WERI-Rb-1 (cell line): ENCODE results near the gene TBCD.

Experiments used
- DNase-seq: peaks from one replicate; pipeline ENCODE4 v3.0.0-alpha.2; 2020
- H3K27ac ChIP-seq: fragments of 250-450 bp; sonication (Bioruptor Pico); 2 replicates; pipeline ENCODE4 v1.5.1; 2020; ENCODE audit warnings: mild to moderate bottlenecking, moderate library complexity
- H3K27me3 ChIP-seq: fragments of 250-450 bp; sonication (Bioruptor Pico); 2 replicates; pipeline ENCODE4 v1.5.1; 2021; ENCODE audit warnings: mild to moderate bottlenecking, low read depth, moderate library complexity; ENCODE audit not compliant: insufficient read depth, severe bottlenecking
- H3K36me3 ChIP-seq: fragments of 250-450 bp; sonication (Bioruptor Pico); 2 replicates; pipeline ENCODE4 v1.5.1; 2020; ENCODE audit warnings: mild to moderate bottlenecking, moderate library complexity
- H3K4me3 ChIP-seq: 2 replicates; pipeline ENCODE4 v1.5.1; 2011; ENCODE audit warnings: low read depth, mild to moderate bottlenecking, control low read depth, low read length
- H3K9me3 ChIP-seq: fragments of 250-450 bp; sonication (Bioruptor Pico); 2 replicates; pipeline ENCODE4 v1.5.1; 2021; ENCODE audit warnings: mild to moderate bottlenecking, moderate library complexity; ENCODE audit not compliant: severe bottlenecking
- TF ChIP-seq, protein P1 (sequence below): IDR thresholded peaks from 2 replicates; pipeline ENCODE4 v1.5.1; 2011; ENCODE audit warnings: low read depth, mild to moderate bottlenecking, control low read depth, inconsistent platforms, low read length

TBCD gene

GRCh38 chr17:82805823-82806222, 54.0 kb downstream of the TBCD start:
- DNase-seq, result no peak
- H3K27me3 ChIP-seq, result no peaks in the 10 kb centered on the region
- peaks cover 79% of the 10 kb centered on the region for H3K36me3 ChIP-seq
- H3K27ac ChIP-seq, result no peak overlapping the region
- H3K9me3 ChIP-seq, result no peaks in the 10 kb centered on the region
- H3K4me3 ChIP-seq, result no peak overlapping the region
- TF ChIP-seq, protein P1, sequence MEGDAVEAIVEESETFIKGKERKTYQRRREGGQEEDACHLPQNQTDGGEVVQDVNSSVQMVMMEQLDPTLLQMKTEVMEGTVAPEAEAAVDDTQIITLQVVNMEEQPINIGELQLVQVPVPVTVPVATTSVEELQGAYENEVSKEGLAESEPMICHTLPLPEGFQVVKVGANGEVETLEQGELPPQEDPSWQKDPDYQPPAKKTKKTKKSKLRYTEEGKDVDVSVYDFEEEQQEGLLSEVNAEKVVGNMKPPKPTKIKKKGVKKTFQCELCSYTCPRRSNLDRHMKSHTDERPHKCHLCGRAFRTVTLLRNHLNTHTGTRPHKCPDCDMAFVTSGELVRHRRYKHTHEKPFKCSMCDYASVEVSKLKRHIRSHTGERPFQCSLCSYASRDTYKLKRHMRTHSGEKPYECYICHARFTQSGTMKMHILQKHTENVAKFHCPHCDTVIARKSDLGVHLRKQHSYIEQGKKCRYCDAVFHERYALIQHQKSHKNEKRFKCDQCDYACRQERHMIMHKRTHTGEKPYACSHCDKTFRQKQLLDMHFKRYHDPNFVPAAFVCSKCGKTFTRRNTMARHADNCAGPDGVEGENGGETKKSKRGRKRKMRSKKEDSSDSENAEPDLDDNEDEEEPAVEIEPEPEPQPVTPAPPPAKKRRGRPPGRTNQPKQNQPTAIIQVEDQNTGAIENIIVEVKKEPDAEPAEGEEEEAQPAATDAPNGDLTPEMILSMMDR, result no peak

GRCh38 chr17:82806645-82807044, 54.8 kb downstream of the TBCD start:
- no peak overlapping the region for H3K4me3 ChIP-seq
- no peak overlapping the region for H3K27ac ChIP-seq
- no peak for DNase-seq
- peaks cover 84% of the 10 kb centered on the region for H3K36me3 ChIP-seq
- no peaks in the 10 kb centered on the region for H3K27me3 ChIP-seq
- H3K9me3 ChIP-seq, result no peaks in the 10 kb centered on the region
- TF ChIP-seq, protein P1, result no peak

DNA sequence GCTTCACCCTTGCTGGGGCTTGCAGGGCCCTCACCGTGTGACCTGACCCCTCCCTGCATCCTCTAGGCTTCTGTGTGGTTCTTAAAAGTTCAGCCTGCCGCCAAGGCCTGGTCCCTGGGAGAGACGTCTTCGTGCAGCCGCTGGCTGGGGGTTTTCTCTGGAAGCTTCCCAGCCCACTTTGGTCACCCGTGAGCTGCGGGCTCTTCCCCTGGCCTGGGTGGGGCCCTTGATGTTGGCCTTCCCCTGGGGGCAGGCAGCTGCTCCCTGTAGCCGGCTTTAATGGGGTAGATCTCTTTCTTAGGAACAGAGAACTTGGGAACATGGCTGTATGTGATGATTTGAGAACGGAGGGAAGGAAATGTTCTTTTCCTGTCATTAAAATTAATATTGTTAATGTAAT, 55.2 kb downstream of the TBCD start:
- no peak overlapping the region for H3K27ac ChIP-seq
- H3K36me3 ChIP-seq, result peaks cover 89% of the 10 kb centered on the region
- no peaks in the 10 kb centered on the region for H3K27me3 ChIP-seq
- no peaks in the 10 kb centered on the region for H3K9me3 ChIP-seq
- TF ChIP-seq, protein P1, result no peak
- no peak for DNase-seq
- H3K4me3 ChIP-seq, result no peak overlapping the region

- Histone ChIP-seq H3K4me3 (no peak overlapping the region), H3K36me3 (peaks cover 89% of the 10 kb centered on the region), H3K27me3 (no peaks in the 10 kb centered on the region), H3K9me3 (no peaks in the 10 kb centered on the region), H3K27ac (no peak overlapping the region)
- TF ChIP-seq, protein P1, result no peak
- DNase-seq, result no peak
Measured at GRCh38 chr17:82807562-82807961, 55.7 kb downstream of the TBCD start.

DNA sequence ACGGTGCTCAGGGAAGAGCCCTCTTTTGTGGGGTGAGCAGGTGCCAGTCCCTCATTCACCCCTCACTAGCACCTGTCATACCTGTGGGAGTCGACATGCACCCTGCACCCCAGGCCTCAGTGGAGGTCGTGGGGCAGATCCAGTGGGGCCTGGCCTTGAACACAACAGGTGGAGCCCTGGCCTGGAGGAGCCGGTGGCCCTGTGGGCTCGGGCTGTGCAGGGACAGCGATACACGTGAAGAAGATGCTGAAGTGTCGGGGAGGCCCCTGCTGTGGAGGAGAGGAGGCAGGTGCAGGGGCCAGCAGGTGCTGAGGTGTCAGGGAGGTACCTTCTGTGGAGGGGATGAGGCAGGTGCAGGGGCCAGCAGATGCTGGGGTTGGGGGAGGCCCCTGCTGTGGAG, 56.1 kb downstream of the TBCD start:
- no peak overlapping the region for H3K27ac ChIP-seq
- H3K9me3 ChIP-seq, result no peaks in the 10 kb centered on the region
- H3K4me3 ChIP-seq, result no peak overlapping the region
- H3K27me3 ChIP-seq, result no peaks in the 10 kb centered on the region
- H3K36me3 ChIP-seq, result peaks cover 89% of the 10 kb centered on the region
- no peak for DNase-seq
- TF ChIP-seq, protein P1, result no peak
